PC-9 (cell line): ENCODE data around the gene ACER3.

Experiments used
- CTCF ChIP-seq: fragments of 200-600 bp; sonication (generic); conservative IDR thresholded peaks from 2 replicates; pipeline ENCODE4 v1.6.1; 2017; ENCODE audit warnings: mixed run types, antibody characterized with exemption, mild to moderate bottlenecking, moderate library complexity
- EZH2 ChIP-seq: fragments of 200-600 bp; sonication (generic); IDR thresholded peaks from 2 replicates; pipeline ENCODE4 v1.8.0; 2017; ENCODE audit warnings: antibody characterized with exemption, low read depth

DNA sequence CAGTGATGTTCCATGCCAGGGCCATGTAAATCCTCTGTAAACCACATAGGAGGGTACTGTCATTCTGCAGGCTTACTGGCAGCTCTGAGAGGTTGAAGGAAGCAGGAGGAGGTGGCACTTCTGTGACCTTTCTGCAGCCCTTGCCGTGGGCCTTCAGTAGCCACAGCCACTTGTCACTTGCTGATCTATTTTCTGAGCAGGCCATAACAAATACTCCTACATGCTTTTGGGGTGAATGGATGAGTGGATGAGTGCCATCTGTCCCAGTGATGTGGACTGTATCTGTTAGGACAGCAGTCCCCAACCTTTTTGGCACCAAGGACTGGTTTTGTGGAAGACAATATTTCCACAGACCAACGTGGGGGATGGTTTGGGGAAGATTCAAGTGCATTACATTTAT, 183.6 kb downstream of the ACER3 start:
- no peak for TF ChIP-seq CTCF
- no peak for TF ChIP-seq EZH2
